GM13976 (cell line): ENCODE measurements around the gene INTS4.
"Not testable (repeated sequence)": the region's sequence is repeated elsewhere in the genome, so short reads cannot be mapped to it uniquely, and the experiment has no call there.

Experiments
- DNase-seq: peaks from one replicate; pipeline ENCODE4 v3.0.0; 2012; ENCODE audit warnings: low spot score
- CTCF ChIP-seq: IDR thresholded peaks from 2 replicates; pipeline ENCODE4 v1.5.1; 2012; ENCODE audit warnings: borderline replicate concordance, mild to moderate bottlenecking; ENCODE audit not compliant: insufficient read depth; ENCODE audit errors: extremely low read depth, missing control alignments, control extremely low read depth
- in situ Hi-C: fragments of 300-500 bp; cut with MboI; formaldehyde crosslinking; loops from one replicate; pipeline ENCODE4 v1.12.0; 2022; ENCODE audit warnings: low sequenced_read_pairs, mixed read lengths, inconsistent platforms; ENCODE audit not compliant: unreplicated experiment

The INTS4 gene

GRCh38 chr11:77886401-77886800 lies 108.1 kb downstream of the INTS4 start:
- no peak for DNase-seq
- no peak for TF ChIP-seq CTCF
- in situ Hi-C loops, result no loop called here

GRCh38 chr11:77884829-77885190 lies 109.7 kb downstream of the INTS4 start:
- no peak for TF ChIP-seq CTCF

DNA sequence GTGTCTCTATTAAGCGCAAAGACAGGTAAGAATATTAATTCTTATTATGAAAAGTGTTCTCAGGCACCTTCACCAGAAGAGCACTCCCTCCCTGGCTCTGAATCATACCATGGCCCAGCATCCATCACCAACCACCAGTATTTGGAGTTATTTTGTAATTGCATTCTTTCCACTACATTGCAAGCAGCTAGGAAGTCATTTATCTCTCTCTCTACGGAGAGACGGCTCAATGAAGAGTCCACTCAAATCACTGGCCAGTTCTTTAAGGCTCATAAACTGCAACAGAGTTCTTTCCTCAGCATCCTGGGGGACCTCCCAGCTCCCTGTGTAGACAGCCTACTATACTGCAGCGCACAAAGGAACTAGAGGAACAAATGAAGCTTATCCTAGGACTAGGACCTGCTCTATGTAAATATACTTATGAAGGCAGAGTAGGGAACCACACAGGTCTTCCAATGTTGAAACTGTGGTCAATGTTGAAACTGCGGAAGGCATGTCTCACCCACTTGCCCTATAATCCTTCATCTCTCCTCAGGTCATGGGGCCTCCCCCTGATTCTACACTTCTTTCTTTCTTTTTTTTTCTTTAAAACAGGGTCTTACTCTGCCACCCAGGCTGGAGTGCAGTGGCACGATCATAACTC lies 110.2 kb downstream of the INTS4 start:
- no peak for TF ChIP-seq CTCF
- no peak for DNase-seq
- in situ Hi-C loops, result no loop called here

More at GRCh38 chr11:77884829-77885190, 109.7 kb downstream of the INTS4 start:
- in situ Hi-C loops, result no loop called here
- DNase-seq, result no peak

- no peak for DNase-seq
- in situ Hi-C loops, result no loop called here
- no peak for TF ChIP-seq CTCF
Observed at GRCh38 chr11:77883775-77884174, 110.7 kb downstream of the INTS4 start.

GRCh38 chr11:77882396-77882795 lies 112.1 kb downstream of the INTS4 start:
- in situ Hi-C loops, result no loop called here
- TF ChIP-seq CTCF, result no peak
- peak; percentile 1 for DNase-seq

DNA sequence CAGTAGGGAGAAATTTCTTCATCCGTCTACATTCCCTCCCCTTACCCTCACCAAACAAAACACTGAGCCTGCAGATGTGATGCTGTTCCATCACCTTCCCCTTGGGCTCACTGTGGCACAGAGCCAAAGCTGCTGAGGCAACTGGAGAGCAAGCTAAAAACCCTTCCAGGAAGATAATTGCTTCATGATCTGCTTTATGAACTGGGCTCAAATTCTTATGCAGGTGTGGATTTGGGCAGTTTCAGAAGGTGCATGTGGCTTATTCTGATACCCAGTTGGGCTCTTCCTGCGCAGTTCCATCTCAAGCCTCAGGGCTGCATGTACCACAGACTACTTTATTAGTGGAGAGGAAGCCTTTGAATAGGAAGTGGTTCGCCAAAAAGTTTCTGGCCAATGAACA lies 115.2 kb downstream of the INTS4 start:
- in situ Hi-C loops, result no loop called here
- peak; percentile 15 for DNase-seq
- TF ChIP-seq CTCF, result no peak

GRCh38 chr11:77878247-77878646 lies 116.2 kb downstream of the INTS4 start:
- in situ Hi-C loops, DNase-seq: not testable (repeated sequence)
